Measurements from ENCODE around the gene MOB2.

MOB2 gene

GRCh38 chr11:1504581-1505290 is 18.2 kb upstream of the MOB2 start:
- Histone ChIP-seq H2AFZ (ENCODE audit: insufficient read depth, low read length, poor library complexity) (no peak overlapping the region), H3K36me3 (ENCODE audit: control insufficient read depth in 1 of 2, insufficient read depth in 2 of 2, low read length in 2 of 2) (no peaks in the 10 kb centered on the region), H2BK5ac (ENCODE audit: low read depth, low read length, poor library complexity) (no peak overlapping the region), H3K14ac (ENCODE audit: low read length) (no peak overlapping the region), H3K4me3 (ENCODE audit: low read depth, low read length) (no peak overlapping the region), H3K27me3 (ENCODE audit: insufficient read depth, low read length) (no peaks in the 10 kb centered on the region), H3K18ac (ENCODE audit: low read length) (no peak overlapping the region), H3K9me3 (ENCODE audit: insufficient read depth, low read depth, low read length) (peaks cover 2% of the 10 kb centered on the region), H3K9ac (ENCODE audit: low read length) (no peak overlapping the region), H2BK12ac (ENCODE audit: low read length) (no peak overlapping the region), H3K4me1 (ENCODE audit: control insufficient read depth in 1 of 2, insufficient read depth in 2 of 2, low read length in 2 of 2) (no peaks in the 10 kb centered on the region), H3K4me2 (ENCODE audit: low read length) (no peak overlapping the region), H2BK120ac (ENCODE audit: insufficient read depth, low read length, poor library complexity) (no peak overlapping the region), H4K12ac (ENCODE audit: low read depth, low read length) (no peak overlapping the region), H3K27ac (ENCODE audit: low read depth, low read length) (no peak overlapping the region), H4K91ac (ENCODE audit: low read depth, low read length) (no peak overlapping the region), H3K79me1 (ENCODE audit: low read length) (no peaks in the 10 kb centered on the region), H3K23ac (ENCODE audit: low read length) (no peak overlapping the region), H4K8ac (ENCODE audit: low read depth, low read length) (no peak overlapping the region), H2AK5ac (ENCODE audit: low read length) (no peak overlapping the region), H3K4ac (ENCODE audit: low read depth, low read length) (no peak overlapping the region), H3K79me2 (ENCODE audit: control insufficient read depth, insufficient read depth, low read length, poor library complexity) (peaks cover 4% of the 10 kb centered on the region)
- no CpG with 5 or more reads among the region's 28 CpGs for WGBS (ENCODE audit: extremely low coverage, insufficient coverage, insufficient read length)
- no peak for DNase-seq

DNA sequence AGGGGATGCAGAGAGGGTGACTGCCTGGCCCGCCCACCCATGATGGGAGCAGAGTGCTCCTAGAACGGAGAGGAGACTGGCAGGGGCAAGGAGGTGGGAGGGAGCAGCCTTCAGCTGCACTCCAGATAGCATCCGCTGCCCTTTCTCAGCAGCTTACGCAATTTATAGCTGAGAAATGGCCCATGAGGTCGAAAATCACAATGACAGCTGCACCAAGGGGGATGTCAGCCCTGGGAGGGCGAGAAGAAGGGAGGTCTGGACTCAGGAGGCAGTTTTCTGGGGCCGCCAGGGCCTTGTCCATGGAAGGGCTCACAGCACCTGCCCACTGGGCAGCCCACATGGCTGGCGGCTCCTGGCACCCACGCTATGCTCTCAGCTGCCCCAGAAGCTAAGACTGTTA is 17.6 kb upstream of the MOB2 start:
- peaks cover 0 to 2% of the 10 kb centered on the region in 2 experiments for H3K36me3 ChIP-seq (ENCODE audit: control insufficient read depth in 1 of 2, insufficient read depth in 2 of 2, low read length in 2 of 2)
- no peak overlapping the region for H4K91ac ChIP-seq (ENCODE audit: low read depth, low read length)
- no peaks in the 10 kb centered on the region for H3K79me1 ChIP-seq (ENCODE audit: low read length)
- no peak overlapping the region for H3K14ac ChIP-seq (ENCODE audit: low read length)
- no peak overlapping the region for H4K12ac ChIP-seq (ENCODE audit: low read depth, low read length)
- no peak overlapping the region for H3K27ac ChIP-seq (ENCODE audit: low read depth, low read length)
- no peak for DNase-seq
- H3K4me3 ChIP-seq (ENCODE audit: low read depth, low read length): no peak overlapping the region
- H3K79me2 ChIP-seq (ENCODE audit: control insufficient read depth, insufficient read depth, low read length, poor library complexity): peaks cover 4% of the 10 kb centered on the region
- no peak overlapping the region for H2BK5ac ChIP-seq (ENCODE audit: low read depth, low read length, poor library complexity)
- no peak overlapping the region for H4K8ac ChIP-seq (ENCODE audit: low read depth, low read length)
- no peak overlapping the region for H3K23ac ChIP-seq (ENCODE audit: low read length)
- H2AK5ac ChIP-seq (ENCODE audit: low read length): no peak overlapping the region
- H3K4me2 ChIP-seq (ENCODE audit: low read length): no peak overlapping the region
- H3K27me3 ChIP-seq (ENCODE audit: insufficient read depth, low read length): no peaks in the 10 kb centered on the region
- no peak overlapping the region for H3K18ac ChIP-seq (ENCODE audit: low read length)
- H2AFZ ChIP-seq (ENCODE audit: insufficient read depth, low read length, poor library complexity): no peak overlapping the region
- no peak overlapping the region for H3K9ac ChIP-seq (ENCODE audit: low read length)
- no peak overlapping the region for H3K4ac ChIP-seq (ENCODE audit: low read depth, low read length)
- H3K9me3 ChIP-seq (ENCODE audit: insufficient read depth, low read depth, low read length): peaks cover 8% of the 10 kb centered on the region
- no CpG with 5 or more reads among the region's 9 CpGs for WGBS (ENCODE audit: extremely low coverage, insufficient coverage, insufficient read length)
- H2BK12ac ChIP-seq (ENCODE audit: low read length): no peak overlapping the region
- H2BK120ac ChIP-seq (ENCODE audit: insufficient read depth, low read length, poor library complexity): no peak overlapping the region
- H3K4me1 ChIP-seq (ENCODE audit: control insufficient read depth in 1 of 2, insufficient read depth in 2 of 2, low read length in 2 of 2): no peaks in the 10 kb centered on the region

GRCh38 chr11:1503708-1504104 is 17.1 kb upstream of the MOB2 start:
- no peak overlapping the region for H3K4me2 ChIP-seq (ENCODE audit: low read length)
- no peaks in the 10 kb centered on the region for H3K27me3 ChIP-seq (ENCODE audit: insufficient read depth, low read length)
- H3K36me3 ChIP-seq (ENCODE audit: control insufficient read depth in 1 of 2, insufficient read depth in 2 of 2, low read length in 2 of 2): peaks cover 0 to 3% of the 10 kb centered on the region in 2 experiments
- no peaks in the 10 kb centered on the region for H3K4me1 ChIP-seq (ENCODE audit: control insufficient read depth in 1 of 2, insufficient read depth in 2 of 2, low read length in 2 of 2)
- peaks cover 4% of the 10 kb centered on the region for H3K79me2 ChIP-seq (ENCODE audit: control insufficient read depth, insufficient read depth, low read length, poor library complexity)
- no peak overlapping the region for H2AFZ ChIP-seq (ENCODE audit: insufficient read depth, low read length, poor library complexity)
- WGBS (ENCODE audit: extremely low coverage, insufficient coverage, insufficient read length): no CpG with 5 or more reads among the region's 14 CpGs
- H2BK12ac ChIP-seq (ENCODE audit: low read length): no peak overlapping the region
- H3K23ac ChIP-seq (ENCODE audit: low read length): no peak overlapping the region
- no peak for DNase-seq
- H3K9ac ChIP-seq (ENCODE audit: low read length): no peak overlapping the region
- H3K18ac ChIP-seq (ENCODE audit: low read length): no peak overlapping the region
- no peak overlapping the region for H2AK5ac ChIP-seq (ENCODE audit: low read length)
- H3K14ac ChIP-seq (ENCODE audit: low read length): no peak overlapping the region
- no peak overlapping the region for H4K91ac ChIP-seq (ENCODE audit: low read depth, low read length)
- no peak overlapping the region for H2BK120ac ChIP-seq (ENCODE audit: insufficient read depth, low read length, poor library complexity)
- no peaks in the 10 kb centered on the region for H3K79me1 ChIP-seq (ENCODE audit: low read length)
- H2BK5ac ChIP-seq (ENCODE audit: low read depth, low read length, poor library complexity): no peak overlapping the region
- H3K4me3 ChIP-seq (ENCODE audit: low read depth, low read length): no peak overlapping the region
- H4K8ac ChIP-seq (ENCODE audit: low read depth, low read length): no peak overlapping the region
- no peak overlapping the region for H3K4ac ChIP-seq (ENCODE audit: low read depth, low read length)
- no peak overlapping the region for H4K12ac ChIP-seq (ENCODE audit: low read depth, low read length)
- no peak overlapping the region for H3K27ac ChIP-seq (ENCODE audit: low read depth, low read length)
- peaks cover 9% of the 10 kb centered on the region for H3K9me3 ChIP-seq (ENCODE audit: insufficient read depth, low read depth, low read length)

- Histone ChIP-seq H2BK120ac (ENCODE audit: insufficient read depth, low read length, poor library complexity) (no peak overlapping the region), H2BK5ac (ENCODE audit: low read depth, low read length, poor library complexity) (no peak overlapping the region), H3K4me1 (ENCODE audit: control insufficient read depth in 1 of 2, insufficient read depth in 2 of 2, low read length in 2 of 2) (no peaks in the 10 kb centered on the region), H3K18ac (ENCODE audit: low read length) (peak overlapping the region; percentile 27), H2AK5ac (ENCODE audit: low read length) (no peak overlapping the region), H3K4me3 (ENCODE audit: low read depth, low read length) (no peak overlapping the region), H4K8ac (ENCODE audit: low read depth, low read length) (no peak overlapping the region), H3K4ac (ENCODE audit: low read depth, low read length) (no peak overlapping the region), H3K14ac (ENCODE audit: low read length) (no peak overlapping the region), H3K79me2 (ENCODE audit: control insufficient read depth, insufficient read depth, low read length, poor library complexity) (peaks cover 4% of the 10 kb centered on the region), H3K4me2 (ENCODE audit: low read length) (no peak overlapping the region), H2BK12ac (ENCODE audit: low read length) (no peak overlapping the region), H3K23ac (ENCODE audit: low read length) (no peak overlapping the region), H4K91ac (ENCODE audit: low read depth, low read length) (no peak overlapping the region), H3K9ac (ENCODE audit: low read length) (no peak overlapping the region), H2AFZ (ENCODE audit: insufficient read depth, low read length, poor library complexity) (no peak overlapping the region), H3K27ac (ENCODE audit: low read depth, low read length) (no peak overlapping the region), H4K12ac (ENCODE audit: low read depth, low read length) (no peak overlapping the region), H3K9me3 (ENCODE audit: insufficient read depth, low read depth, low read length) (peaks cover 9% of the 10 kb centered on the region), H3K36me3 (ENCODE audit: control insufficient read depth in 1 of 2, insufficient read depth in 2 of 2, low read length in 2 of 2) (peaks cover 0 to 5% of the 10 kb centered on the region in 2 experiments), H3K27me3 (ENCODE audit: insufficient read depth, low read length) (no peaks in the 10 kb centered on the region), H3K79me1 (ENCODE audit: low read length) (no peaks in the 10 kb centered on the region)
- no peak for DNase-seq
- no CpG with 5 or more reads among the region's 20 CpGs for WGBS (ENCODE audit: extremely low coverage, insufficient coverage, insufficient read length)
Measured at GRCh38 chr11:1502954-1503707, 16.6 kb upstream of the MOB2 start.
